Esophagus (tissue), 2 donors: ENCODE data around the gene TTC9B. TPM values are rescaled to one million over a fixed set of nuclear protein-coding genes. Genes with fewer than 3 reads are reported as not detected.
"Not testable (repeated sequence)": the region's sequence is repeated elsewhere in the genome, so short reads cannot be mapped to it uniquely, and the experiment has no call there.

Experiments
- H3K27ac ChIP-seq, 2 donors: one replicate each; pipeline ENCODE4 v1.5.1; 2013; ENCODE audit warnings: low read depth in 2 of 2, mild to moderate bottlenecking in 2 of 2, inconsistent platforms in 1 of 2, low read length in 1 of 2, moderate library complexity in 1 of 2
- H3K27me3 ChIP-seq, 2 donors: one replicate each; pipeline ENCODE4 v1.6.1; 2013; ENCODE audit warnings: low read length in 2 of 2, control low read depth in 1 of 2, mild to moderate bottlenecking in 1 of 2; ENCODE audit not compliant: insufficient read depth in 2 of 2, control insufficient read depth in 1 of 2
- H3K36me3 ChIP-seq, 2 donors: one replicate each; pipeline ENCODE4 v1.6.1; 2013; ENCODE audit warnings: low read length in 1 of 2; ENCODE audit not compliant: control insufficient read depth in 2 of 2, insufficient read depth in 2 of 2
- H3K4me1 ChIP-seq, 2 donors: one replicate each; pipeline ENCODE4 v1.6.1; 2013; ENCODE audit warnings: low read length in 1 of 2; ENCODE audit not compliant: control insufficient read depth in 2 of 2, insufficient read depth in 2 of 2
- H3K4me3 ChIP-seq, 2 donors: one replicate each; pipeline ENCODE4 v1.5.1; 2013; ENCODE audit warnings: low read length in 2 of 2, mild to moderate bottlenecking in 2 of 2, low read depth in 1 of 2, moderate library complexity in 1 of 2
- H3K9me3 ChIP-seq, 2 donors: one replicate each; pipeline ENCODE4 v1.6.1; 2013; ENCODE audit warnings: mild to moderate bottlenecking in 2 of 2, low read depth in 1 of 2, low read length in 1 of 2, moderate library complexity in 1 of 2; ENCODE audit not compliant: control insufficient read depth in 2 of 2, insufficient read depth in 1 of 2
- WGBS, 2 donors: extraction: QIAGEN DNeasy Blood & Tissue Kit; methylation state at CpG; one replicate each; pipeline ENCODE4 v1.1.7; 2013; 5-methylcytosine and 5-hydroxymethylcytosine counted together
- polyA plus RNA-seq, 2 donors: library from polyadenylated mRNA; stranded (reverse); fragments of 200-250 nt; gene quantifications; one replicate each; pipeline ENCODE4 v1.2.3, GENCODE V29; 2013
- donor health status: healthy with polysubstance abuse.
- donor health status: Bipolar disorder and iron deficiency.

TTC9B gene
- polyA plus RNA-seq, 2 donors: not detected

GRCh38 chr19:40169482-40170302 lies 48.5 kb downstream of the TTC9B start:
- not testable (repeated sequence) for H3K36me3 ChIP-seq, H3K4me3 ChIP-seq, H3K27me3 ChIP-seq, H3K9me3 ChIP-seq, H3K4me1 ChIP-seq, H3K27ac ChIP-seq
- 83% methylated on average over 26 to 30 of the region's 30 CpGs for WGBS, 2 donors

Other genes starting within 250 kb of the TTC9B start
- 10 to 100 TPM; 50.1 to 73.8 TPM for gene PSMC4, start 247.2 kb downstream of the TTC9B start, polyA plus RNA-seq
- gene ZNF546, start 221.3 kb downstream of the TTC9B start, polyA plus RNA-seq: under 1 TPM; 0.52 to 0.90 TPM
- 1 to 10 TPM; 2.4 to 5.5 TPM for gene ZNF780B, start 162.2 kb downstream of the TTC9B start, polyA plus RNA-seq
- 10 to 100 TPM; 17.7 to 20.9 TPM for gene ZNF780A, start 127.4 kb downstream of the TTC9B start, polyA plus RNA-seq
- 10 to 100 TPM in 1 of 2 donors, 1 to 10 TPM in 1; 5.9 to 13.5 TPM for gene MAP3K10, start 27.0 kb downstream of the TTC9B start, polyA plus RNA-seq
- under 1 TPM; 0.06 to 0.07 TPM for gene CCNP, start 8.3 kb upstream of the TTC9B start, polyA plus RNA-seq
- 10 to 100 TPM; 51.9 to 56.0 TPM for gene AKT2, start 67.0 kb upstream of the TTC9B start, polyA plus RNA-seq
- 10 to 100 TPM; 13.8 to 15.4 TPM for gene C19orf47, start 130.0 kb upstream of the TTC9B start, polyA plus RNA-seq
- gene PLD3, start 130.3 kb upstream of the TTC9B start, polyA plus RNA-seq: 10 to 100 TPM; 46.6 to 60.1 TPM
- under 1 TPM; 0.04 to 0.08 TPM for gene HIPK4, start 171.8 kb upstream of the TTC9B start, polyA plus RNA-seq
- gene PRX, start 195.0 kb upstream of the TTC9B start, polyA plus RNA-seq: 1 to 10 TPM; 1.0 to 1.1 TPM
- 10 to 100 TPM; 20.7 to 21.5 TPM for gene SERTAD1, start 207.6 kb upstream of the TTC9B start, polyA plus RNA-seq
- gene SERTAD3, start 226.0 kb upstream of the TTC9B start, polyA plus RNA-seq: 10 to 100 TPM; 12.2 to 19.1 TPM
- gene BLVRB, start 247.4 kb upstream of the TTC9B start, polyA plus RNA-seq: 100 to 1,000 TPM; 213 to 241 TPM
- 1 to 10 TPM in 1 of 2 donors, under 1 TPM in 1; 0.68 to 1.2 TPM for gene SPTBN4, start 248.6 kb upstream of the TTC9B start, polyA plus RNA-seq